Measurements from ENCODE around the gene HOXC10. TPM values are rescaled to one million over a fixed set of nuclear protein-coding genes. Genes with fewer than 3 reads are reported as not detected.
A peak's percentile ranks its signal among the peaks of the same experiment; 100 is the strongest.

Gene HOXC10
- total and polyA plus RNA-seq, 2 of the 8 experiments (the other 6 are each of a cell fraction or from before 2014, with no cell fraction given), result not detected

DNA sequence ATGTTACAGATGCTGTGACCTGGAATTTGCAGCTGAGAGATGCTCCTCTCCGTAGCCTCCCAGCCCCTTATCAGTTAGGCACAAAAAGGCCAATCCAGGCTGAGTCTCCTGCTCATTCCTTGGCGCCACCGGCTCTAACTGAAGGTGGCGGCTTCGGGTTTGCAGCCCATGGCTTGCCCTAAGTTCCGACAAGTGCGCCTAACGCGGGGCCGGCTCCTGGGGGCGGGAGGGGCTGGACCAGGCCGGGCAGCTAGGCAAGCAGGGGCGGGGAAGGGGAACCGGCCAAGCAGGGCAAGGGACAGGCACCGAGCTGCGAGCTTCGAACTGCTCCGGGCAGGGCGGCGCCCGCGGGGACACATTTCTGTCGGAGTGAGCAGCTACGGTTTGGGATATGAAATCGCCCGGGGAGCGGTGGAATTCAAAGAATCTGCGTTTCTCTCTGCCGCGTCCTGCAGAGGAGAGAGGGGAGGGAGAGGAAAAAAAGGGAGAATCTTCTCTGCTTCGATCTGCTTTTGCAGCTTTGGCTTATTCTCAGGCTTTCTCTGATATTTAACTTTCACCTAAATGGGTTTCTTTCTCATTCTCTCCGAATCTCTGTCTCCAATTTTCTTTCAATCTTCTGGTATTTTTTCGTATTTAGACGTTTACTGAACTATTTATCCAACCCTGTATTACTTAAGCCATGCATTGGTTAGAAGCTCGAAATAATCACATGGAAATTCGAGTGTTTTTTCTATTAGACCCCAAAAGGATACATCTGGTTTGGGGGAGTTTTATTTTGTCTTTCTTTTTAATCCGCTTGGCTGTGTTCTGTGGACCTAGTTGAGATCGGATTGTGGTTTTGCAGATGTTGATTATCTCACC lies 31.8 kb upstream of the HOXC10 start (continued):
- TF ChIP-seq CTBP2 (IDR thresholded peaks at IDR 0.05; ENCODE audit: borderline replicate concordance, insufficient read depth, insufficient read length, low read length) (peak; percentile 98), POLR2AphosphoS5 (IDR thresholded peaks at IDR 0.05; ENCODE audit: low read depth, low read length) (no peak), SP4 (IDR thresholded peaks at IDR 0.05; ENCODE audit: low read length) (no peak), TBP (IDR thresholded peaks at IDR 0.05; ENCODE audit: low read depth, low read length) (peak; percentile 79), HDAC2 (IDR thresholded peaks at IDR 0.05; ENCODE audit: borderline replicate concordance in 1 of 2, low read depth in 2 of 2, low read length in 2 of 2) (no peak)
